HG03354 (cell line): ENCODE measurements around the gene C18orf63.
A peak's percentile ranks its signal among the peaks of the same experiment; 100 is the strongest.

Experiments
- ATAC-seq: cut with Tn5 transposase; IDR thresholded peaks from one replicate; pipeline ENCODE4 v1.9.1; 2021; ENCODE audit warnings: mild to moderate bottlenecking; ENCODE audit not compliant: unreplicated experiment, poor library complexity, severe bottlenecking

The C18orf63 gene

DNA sequence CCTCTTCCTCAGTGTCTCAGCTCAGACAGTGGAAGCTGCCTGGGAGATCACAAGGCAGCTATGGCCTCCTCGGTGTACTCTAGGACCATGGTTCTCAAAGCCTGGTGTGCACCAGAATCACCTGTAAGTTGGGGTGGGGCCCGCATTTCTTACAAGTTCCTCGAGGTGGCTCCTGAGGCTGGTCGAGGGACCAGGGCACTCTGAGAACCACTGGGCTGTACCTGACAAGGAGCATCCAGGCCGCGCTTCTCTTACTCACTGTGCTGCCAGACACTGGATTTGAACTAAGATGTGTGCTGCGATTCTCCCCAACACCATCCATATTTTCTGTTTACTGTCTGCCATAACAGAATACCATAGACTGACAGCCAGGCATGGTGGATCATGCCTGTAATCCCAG lies 81.9 kb downstream of the C18orf63 start:
- no peak for ATAC-seq

GRCh38 chr18:74399091-74399887 lies 83.7 kb downstream of the C18orf63 start:
- no peak for ATAC-seq

DNA sequence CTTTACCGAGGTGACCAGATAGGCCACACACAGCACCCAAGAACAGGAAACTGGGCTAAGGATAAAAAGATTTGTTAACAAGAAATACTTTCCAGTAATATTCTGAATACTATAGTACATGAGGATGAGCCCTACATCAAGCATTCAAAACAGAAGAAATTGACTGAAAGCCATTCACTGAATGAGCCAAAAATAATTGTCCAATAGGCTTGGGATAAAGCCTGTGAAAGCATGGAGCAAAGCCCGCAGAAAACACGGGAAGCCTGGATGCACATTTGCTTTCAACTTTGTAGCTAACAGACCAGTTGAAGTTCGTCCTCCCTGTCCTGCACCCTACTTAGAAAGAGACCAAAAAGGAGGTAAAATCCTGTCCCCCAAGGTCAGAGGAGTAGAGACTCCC lies 85.2 kb downstream of the C18orf63 start:
- ATAC-seq = no peak

DNA sequence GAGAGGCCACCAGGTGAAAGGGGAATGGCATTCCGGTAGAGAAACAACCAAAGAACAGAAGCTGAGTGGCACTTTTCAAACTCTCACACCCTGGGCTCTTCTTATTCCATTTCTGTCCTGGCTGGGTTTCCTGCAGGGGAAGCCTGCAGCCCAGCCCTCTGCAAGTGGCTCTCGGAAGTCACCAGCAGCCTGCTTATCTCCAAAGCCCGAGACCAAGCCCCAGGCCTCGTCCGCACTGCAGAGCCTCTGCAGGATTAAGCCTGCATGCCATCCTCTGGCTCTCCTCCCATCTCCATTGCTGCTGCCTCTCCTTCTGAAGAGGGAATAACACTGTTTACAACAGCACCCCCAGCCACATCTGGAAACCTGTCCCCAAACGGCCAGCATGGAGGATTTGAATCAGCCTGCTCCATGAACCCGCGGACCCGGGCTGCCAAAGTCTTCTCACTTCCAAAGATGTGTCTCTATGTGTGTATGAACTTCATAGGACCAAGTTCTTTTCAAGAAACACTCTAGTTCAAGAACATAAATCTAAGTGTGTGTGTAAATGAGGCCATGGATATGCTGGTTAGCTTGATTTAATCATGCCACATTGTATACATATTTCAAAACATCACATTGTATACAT lies 87.3 kb downstream of the C18orf63 start:
- ATAC-seq = no peak

- ATAC-seq = peak; percentile 70
Observed at GRCh38 chr18:74407888-74408287, 92.2 kb downstream of the C18orf63 start.
